GM12878 (cell line): ENCODE results near the gene HS6ST1.

ENCODE experiments used
- BHLHE40 ChIP-seq, 2 experiments: fragments of 450-650 bp in 1 of 2; IDR thresholded peaks; 2 replicates each; pipeline ENCODE4 v1.6.1; 2011 to 2017; ENCODE audit warnings: low read depth in 2 of 2, borderline replicate concordance in 1 of 2, improper control_type of control experiment in 1 of 2, low read length in 1 of 2, mild to moderate bottlenecking in 1 of 2
- CHD2 ChIP-seq: IDR thresholded peaks from 2 replicates; pipeline ENCODE4 v1.6.1; 2011; ENCODE audit warnings: low read depth, low read length, improper control_type of control experiment, borderline replicate concordance
- EZH2 ChIP-seq: IDR thresholded peaks from 2 replicates; pipeline ENCODE4 v1.6.1; 2012; ENCODE audit warnings: low read depth, mild to moderate bottlenecking, control low read depth, inconsistent platforms, low read length, borderline replicate concordance; ENCODE audit not compliant: control insufficient read depth
- JUNB ChIP-seq: IDR thresholded peaks from 2 replicates; pipeline ENCODE4 v1.6.1; 2016; ENCODE audit warnings: antibody characterized with exemption, mild to moderate bottlenecking
- PAX5 ChIP-seq: IDR thresholded peaks from 2 replicates; pipeline ENCODE4 v1.6.1; 2011; ENCODE audit warnings: low read depth, low read length, borderline replicate concordance
- POLR2A ChIP-seq: IDR thresholded peaks from 2 replicates; pipeline ENCODE4 v1.6.1; 2011; ENCODE audit warnings: low read depth, mild to moderate bottlenecking, low read length
- TCF7 ChIP-seq: IDR thresholded peaks from 2 replicates; pipeline ENCODE4 v1.6.1; 2014; ENCODE audit warnings: antibody characterized with exemption, borderline replicate concordance
- TF ChIP-seq, protein P1 (sequence below): fragments of 450-650 bp; IDR thresholded peaks from 2 replicates; pipeline ENCODE4 v1.6.1; 2017; ENCODE audit warnings: antibody characterized with exemption, mild to moderate bottlenecking, moderate library complexity
- TF ChIP-seq, protein P2 (sequence below): IDR thresholded peaks from 2 replicates; pipeline ENCODE4 v1.6.1; 2011; ENCODE audit warnings: borderline replicate concordance, low read depth, mild to moderate bottlenecking, moderate library complexity, mixed read lengths, low read length; ENCODE audit not compliant: insufficient read depth; ENCODE audit errors: extremely low read length
- TF ChIP-seq, protein P3 (sequence below): IDR thresholded peaks from 2 replicates; pipeline ENCODE4 v1.6.1; 2012; ENCODE audit warnings: low read depth, low read length, improper control_type of control experiment
- TF ChIP-seq, protein P4 (sequence below): IDR thresholded peaks from 2 replicates; pipeline ENCODE4 v1.6.1; 2011; ENCODE audit warnings: borderline replicate concordance, low read depth, mild to moderate bottlenecking, moderate library complexity, low read length; ENCODE audit not compliant: insufficient read depth, poor library complexity, severe bottlenecking
- TF ChIP-seq, protein P5 (sequence below), 3 experiments: IDR thresholded peaks in 2 of 3; conservative IDR thresholded peaks in 1 of 3; 2 replicates each; pipeline ENCODE4 v1.5.1; 2011; ENCODE audit warnings: low read depth in 3 of 3, low read length in 3 of 3, mild to moderate bottlenecking in 3 of 3, control low read depth in 2 of 3, moderate library complexity in 2 of 3, inconsistent platforms in 1 of 3, mixed read lengths in 1 of 3; ENCODE audit not compliant: control insufficient read depth in 2 of 3, insufficient read depth in 1 of 3; ENCODE audit errors: extremely low read depth in 1 of 3

DNA sequence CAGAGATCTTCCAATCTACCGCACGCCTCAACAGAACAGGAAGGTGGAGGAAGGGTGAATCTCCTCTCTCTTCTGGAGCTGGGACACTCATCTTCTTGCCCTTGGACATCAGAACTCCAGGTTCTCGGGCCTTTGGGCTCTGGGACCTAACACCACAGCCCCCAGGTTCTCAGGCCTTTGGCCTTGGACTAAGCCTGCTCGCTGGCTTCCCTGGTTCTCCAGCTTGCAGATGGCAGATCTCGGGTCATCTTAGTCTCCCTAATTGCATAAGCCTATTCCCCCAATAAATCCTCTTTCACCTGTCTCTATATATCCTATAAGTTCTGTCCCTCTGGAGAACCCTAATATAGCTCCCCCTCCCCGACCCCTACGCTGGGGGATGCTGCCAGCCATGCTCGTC lies 14.8 kb downstream of the HS6ST1 start:
- TF ChIP-seq, protein P1, sequence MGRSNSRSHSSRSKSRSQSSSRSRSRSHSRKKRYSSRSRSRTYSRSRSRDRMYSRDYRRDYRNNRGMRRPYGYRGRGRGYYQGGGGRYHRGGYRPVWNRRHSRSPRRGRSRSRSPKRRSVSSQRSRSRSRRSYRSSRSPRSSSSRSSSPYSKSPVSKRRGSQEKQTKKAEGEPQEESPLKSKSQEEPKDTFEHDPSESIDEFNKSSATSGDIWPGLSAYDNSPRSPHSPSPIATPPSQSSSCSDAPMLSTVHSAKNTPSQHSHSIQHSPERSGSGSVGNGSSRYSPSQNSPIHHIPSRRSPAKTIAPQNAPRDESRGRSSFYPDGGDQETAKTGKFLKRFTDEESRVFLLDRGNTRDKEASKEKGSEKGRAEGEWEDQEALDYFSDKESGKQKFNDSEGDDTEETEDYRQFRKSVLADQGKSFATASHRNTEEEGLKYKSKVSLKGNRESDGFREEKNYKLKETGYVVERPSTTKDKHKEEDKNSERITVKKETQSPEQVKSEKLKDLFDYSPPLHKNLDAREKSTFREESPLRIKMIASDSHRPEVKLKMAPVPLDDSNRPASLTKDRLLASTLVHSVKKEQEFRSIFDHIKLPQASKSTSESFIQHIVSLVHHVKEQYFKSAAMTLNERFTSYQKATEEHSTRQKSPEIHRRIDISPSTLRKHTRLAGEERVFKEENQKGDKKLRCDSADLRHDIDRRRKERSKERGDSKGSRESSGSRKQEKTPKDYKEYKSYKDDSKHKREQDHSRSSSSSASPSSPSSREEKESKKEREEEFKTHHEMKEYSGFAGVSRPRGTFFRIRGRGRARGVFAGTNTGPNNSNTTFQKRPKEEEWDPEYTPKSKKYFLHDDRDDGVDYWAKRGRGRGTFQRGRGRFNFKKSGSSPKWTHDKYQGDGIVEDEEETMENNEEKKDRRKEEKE, result no peak
- TF ChIP-seq PAX5, result no peak
- TF ChIP-seq, protein P2, sequence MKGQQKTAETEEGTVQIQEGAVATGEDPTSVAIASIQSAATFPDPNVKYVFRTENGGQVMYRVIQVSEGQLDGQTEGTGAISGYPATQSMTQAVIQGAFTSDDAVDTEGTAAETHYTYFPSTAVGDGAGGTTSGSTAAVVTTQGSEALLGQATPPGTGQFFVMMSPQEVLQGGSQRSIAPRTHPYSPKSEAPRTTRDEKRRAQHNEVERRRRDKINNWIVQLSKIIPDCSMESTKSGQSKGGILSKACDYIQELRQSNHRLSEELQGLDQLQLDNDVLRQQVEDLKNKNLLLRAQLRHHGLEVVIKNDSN, result no peak
- TF ChIP-seq, protein P3, sequence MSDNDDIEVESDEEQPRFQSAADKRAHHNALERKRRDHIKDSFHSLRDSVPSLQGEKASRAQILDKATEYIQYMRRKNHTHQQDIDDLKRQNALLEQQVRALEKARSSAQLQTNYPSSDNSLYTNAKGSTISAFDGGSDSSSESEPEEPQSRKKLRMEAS, result no peak
- TF ChIP-seq JUNB, result no peak
- TF ChIP-seq, protein P4, sequence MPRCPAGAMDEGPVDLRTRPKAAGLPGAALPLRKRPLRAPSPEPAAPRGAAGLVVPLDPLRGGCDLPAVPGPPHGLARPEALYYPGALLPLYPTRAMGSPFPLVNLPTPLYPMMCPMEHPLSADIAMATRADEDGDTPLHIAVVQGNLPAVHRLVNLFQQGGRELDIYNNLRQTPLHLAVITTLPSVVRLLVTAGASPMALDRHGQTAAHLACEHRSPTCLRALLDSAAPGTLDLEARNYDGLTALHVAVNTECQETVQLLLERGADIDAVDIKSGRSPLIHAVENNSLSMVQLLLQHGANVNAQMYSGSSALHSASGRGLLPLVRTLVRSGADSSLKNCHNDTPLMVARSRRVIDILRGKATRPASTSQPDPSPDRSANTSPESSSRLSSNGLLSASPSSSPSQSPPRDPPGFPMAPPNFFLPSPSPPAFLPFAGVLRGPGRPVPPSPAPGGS, result no peak
- TF ChIP-seq EZH2, result no peak
- no peak for TF ChIP-seq CHD2
- no peak for TF ChIP-seq BHLHE40 (IDR thresholded peaks at IDR 0.05; ENCODE audit: borderline replicate concordance in 1 of 2, low read depth in 2 of 2, low read length in 1 of 2)
- TF ChIP-seq, protein P5, sequence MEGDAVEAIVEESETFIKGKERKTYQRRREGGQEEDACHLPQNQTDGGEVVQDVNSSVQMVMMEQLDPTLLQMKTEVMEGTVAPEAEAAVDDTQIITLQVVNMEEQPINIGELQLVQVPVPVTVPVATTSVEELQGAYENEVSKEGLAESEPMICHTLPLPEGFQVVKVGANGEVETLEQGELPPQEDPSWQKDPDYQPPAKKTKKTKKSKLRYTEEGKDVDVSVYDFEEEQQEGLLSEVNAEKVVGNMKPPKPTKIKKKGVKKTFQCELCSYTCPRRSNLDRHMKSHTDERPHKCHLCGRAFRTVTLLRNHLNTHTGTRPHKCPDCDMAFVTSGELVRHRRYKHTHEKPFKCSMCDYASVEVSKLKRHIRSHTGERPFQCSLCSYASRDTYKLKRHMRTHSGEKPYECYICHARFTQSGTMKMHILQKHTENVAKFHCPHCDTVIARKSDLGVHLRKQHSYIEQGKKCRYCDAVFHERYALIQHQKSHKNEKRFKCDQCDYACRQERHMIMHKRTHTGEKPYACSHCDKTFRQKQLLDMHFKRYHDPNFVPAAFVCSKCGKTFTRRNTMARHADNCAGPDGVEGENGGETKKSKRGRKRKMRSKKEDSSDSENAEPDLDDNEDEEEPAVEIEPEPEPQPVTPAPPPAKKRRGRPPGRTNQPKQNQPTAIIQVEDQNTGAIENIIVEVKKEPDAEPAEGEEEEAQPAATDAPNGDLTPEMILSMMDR (IDR thresholded peaks at IDR 0.05 in 2 of 3, conservative IDR thresholded peaks at IDR 0.05 in 1 of 3; ENCODE audit: control insufficient read depth in 2 of 3, extremely low read depth in 1 of 3, insufficient read depth in 1 of 3, low read depth in 3 of 3, low read length in 3 of 3), result no peak
- no peak for TF ChIP-seq TCF7
- TF ChIP-seq POLR2A, result no peak
